ENCODE data around the gene FGF21.

The FGF21 gene, protein sequence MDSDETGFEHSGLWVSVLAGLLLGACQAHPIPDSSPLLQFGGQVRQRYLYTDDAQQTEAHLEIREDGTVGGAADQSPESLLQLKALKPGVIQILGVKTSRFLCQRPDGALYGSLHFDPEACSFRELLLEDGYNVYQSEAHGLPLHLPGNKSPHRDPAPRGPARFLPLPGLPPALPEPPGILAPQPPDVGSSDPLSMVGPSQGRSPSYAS

GRCh38 chr19:48755084-48755641 is at the start of gene FGF21:
Gene FGF21 (plus strand): TSS chr19:48755524. CDS start chr19:48756237, 713 bp downstream.
- TF ChIP-seq CTCF (conservative IDR thresholded peaks at IDR 0.05): no peak
- no peak within 1 kb of the TSS for H3K27ac ChIP-seq

- no peak overlapping the region for H3K27ac ChIP-seq
- TF ChIP-seq CTCF (conservative IDR thresholded peaks at IDR 0.05): no peak
Measured at GRCh38 chr19:48708471-48708870, 46.9 kb upstream of the FGF21 start.

GRCh38 chr19:48711106-48711662 is 44.1 kb upstream of the FGF21 start:
- TF ChIP-seq CTCF (conservative IDR thresholded peaks at IDR 0.05): no peak

DNA sequence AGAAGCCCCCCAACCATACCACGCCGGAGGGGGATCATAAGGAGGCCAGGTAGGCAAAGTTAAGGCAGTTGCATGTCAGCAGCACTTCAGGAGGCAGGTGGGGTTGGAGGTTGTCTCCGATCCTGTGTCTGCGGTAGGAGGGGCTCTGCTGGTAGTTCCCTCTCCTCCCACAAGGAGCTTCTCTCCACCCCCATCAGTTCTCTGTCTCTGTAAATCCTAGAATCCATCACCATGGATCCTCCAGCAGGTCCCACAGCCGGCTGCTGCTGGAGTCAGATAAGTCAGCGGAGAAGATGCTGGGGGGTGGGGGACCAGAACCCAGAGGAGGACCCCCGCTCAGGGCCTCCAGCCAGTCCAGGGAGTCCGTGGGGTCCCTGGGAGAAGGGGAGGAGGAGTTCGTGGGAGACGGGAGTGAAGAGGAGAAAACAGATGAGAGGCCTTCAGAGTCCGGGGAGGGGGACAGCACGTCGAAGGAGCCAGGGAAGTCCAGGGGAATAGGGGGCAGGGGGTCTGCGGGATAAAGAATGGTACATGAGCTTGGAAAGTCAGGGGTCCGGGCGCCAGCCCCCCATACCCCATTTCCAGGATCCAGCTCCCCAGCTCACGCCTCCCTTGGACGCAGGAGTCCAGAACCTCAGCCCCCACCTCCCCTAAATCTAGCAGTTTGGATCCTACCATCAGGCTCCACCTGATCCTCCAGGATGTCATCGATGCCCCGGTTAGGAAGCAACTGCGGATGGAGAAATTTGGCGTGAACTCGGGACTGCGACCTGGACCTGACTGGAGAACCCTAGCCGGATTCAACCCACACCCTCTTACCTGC is 42.1 kb upstream of the FGF21 start:
- peak overlapping the region; percentile 88 for H3K27ac ChIP-seq
- TF ChIP-seq CTCF (conservative IDR thresholded peaks at IDR 0.05): no peak; the same call in 1 of the 2 replicates

More at GRCh38 chr19:48711106-48711662, 44.1 kb upstream of the FGF21 start:
- no peak overlapping the region for H3K27ac ChIP-seq

- no peak for TF ChIP-seq CTCF (conservative IDR thresholded peaks at IDR 0.05)
- peak overlapping the region; percentile 88 for H3K27ac ChIP-seq
Measured at GRCh38 chr19:48713864-48714755, 41.2 kb upstream of the FGF21 start.

GRCh38 chr19:48714759-48715675 is 40.3 kb upstream of the FGF21 start:
- no peak for TF ChIP-seq CTCF (conservative IDR thresholded peaks at IDR 0.05)
- H3K27ac ChIP-seq: peak overlapping the region; percentile 88

Data from VCaP (cell line).